ENCODE measurements around the gene APBB2.

APBB2 gene

DNA sequence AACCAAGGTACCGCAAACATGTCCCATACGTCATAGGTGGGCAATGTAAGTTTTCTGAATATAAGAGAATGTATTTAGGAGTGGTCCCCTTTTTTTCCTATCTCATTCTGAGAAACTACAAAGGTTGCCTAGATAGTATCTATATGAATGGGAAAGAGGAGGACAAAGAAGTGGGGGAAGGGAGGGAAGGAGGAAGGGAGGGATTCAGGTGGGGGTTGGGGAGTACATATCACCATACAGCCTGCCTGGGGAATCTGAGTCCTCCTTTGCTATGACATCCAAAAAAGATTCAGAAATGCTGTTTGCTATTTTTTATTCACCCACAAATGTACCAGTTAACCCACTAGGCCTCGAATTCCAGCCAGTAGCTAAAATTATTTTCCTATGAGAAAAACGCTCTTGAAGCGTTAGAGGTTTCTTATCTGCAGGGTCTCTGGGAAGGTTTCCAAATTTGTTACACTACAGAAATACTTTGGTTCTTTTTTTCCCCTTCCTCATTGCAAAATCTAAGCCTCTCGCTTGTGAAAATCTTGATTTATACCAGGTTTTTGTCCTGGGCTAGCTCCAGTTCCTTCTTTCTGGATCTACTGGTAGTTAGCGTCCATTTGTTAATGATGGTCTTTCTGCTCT, 251.7 kb downstream of the APBB2 start:
- DNase-seq: no peak

DNA sequence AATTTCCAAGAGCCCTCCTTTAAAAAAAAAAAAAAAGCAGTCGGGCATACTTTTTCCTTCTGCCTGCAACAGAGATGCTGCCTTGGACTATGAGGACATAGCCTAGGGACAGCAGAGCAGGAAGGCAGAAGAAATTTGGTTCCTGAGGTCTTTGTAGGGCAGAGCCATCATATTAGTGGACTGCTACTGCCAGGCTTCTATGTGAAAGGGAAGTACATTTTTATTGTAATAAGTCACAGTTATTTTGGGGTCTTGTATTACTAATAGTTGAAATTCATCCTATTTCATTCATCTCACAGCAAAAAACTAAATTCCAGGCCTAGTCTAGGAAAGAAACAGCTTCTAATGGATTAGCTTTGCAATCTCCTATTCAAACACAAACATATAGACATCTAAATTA, 253.4 kb downstream of the APBB2 start:
- no peak for DNase-seq

DNA sequence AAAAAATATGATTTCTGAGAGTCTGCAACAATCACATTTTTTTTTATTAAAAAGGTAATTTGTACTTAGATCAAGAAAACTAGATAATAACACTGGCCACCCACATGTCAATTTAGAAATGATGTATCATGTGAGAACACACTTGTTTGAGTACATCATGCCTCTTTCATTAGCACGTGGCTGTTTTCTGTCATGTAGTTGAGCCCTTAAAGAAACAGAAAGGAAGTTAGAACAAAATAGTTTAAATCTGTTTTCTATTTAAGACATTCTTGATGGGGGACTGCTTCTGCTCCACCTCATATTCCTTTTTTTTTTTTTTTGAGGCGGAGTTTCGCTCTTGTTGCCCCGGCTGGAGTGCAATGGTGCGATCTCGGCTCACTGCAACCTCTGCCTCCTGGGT, 257.1 kb downstream of the APBB2 start:
- DNase-seq: no peak

DNA sequence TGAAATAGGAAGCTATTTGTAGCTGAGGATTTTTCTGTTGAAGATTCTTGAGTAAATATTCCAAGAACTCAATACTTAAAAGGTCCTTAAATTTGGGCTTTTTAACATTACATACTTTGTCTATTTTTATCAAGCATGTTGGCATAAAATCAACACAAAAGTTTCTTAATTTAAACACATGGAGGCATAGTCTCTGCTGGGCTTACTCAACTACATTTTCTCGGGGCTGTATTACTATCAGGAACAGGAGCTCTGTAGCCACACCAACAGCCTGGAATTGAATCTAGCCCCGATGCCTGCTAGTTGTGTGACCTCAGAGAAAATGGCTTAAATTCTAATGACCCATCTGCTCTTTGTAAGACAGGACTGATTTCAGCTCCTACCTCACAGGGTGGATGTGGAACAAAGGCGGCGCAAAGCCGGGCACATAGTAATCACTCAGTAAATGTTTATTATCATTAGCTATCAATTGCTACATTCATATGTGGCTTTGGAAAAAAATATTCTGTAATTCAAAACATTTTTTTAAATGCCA, 257.6 kb downstream of the APBB2 start:
- DNase-seq: no peak

DNA sequence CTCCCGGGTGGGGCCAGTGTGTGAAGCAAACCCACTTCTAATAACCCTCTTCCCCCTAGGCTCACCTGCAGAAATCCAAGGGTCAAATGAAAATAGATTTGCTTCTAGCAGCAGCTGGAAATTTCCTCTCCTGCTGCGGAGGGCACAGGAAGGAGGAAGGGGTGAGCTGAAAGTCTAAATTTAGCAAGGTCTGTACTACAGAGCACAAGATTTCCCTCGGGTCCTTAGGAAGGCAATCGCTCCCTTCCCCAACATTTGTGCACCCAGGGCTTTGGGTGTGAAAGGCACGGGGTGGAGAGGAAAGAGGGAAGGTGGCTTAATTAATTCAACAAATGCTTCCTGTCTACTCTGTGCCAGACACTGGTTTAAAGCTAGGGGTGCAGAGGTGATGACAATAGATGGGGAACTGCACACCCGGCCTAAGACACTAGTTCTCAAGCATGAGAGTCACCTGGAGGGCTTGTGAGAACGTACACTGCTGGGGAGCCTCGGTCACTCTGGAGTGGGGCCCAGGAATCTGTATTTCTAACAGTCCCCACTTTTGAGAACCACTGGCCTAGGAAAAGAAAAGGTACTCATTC, 260.2 kb downstream of the APBB2 start:
- no peak for DNase-seq

DNA sequence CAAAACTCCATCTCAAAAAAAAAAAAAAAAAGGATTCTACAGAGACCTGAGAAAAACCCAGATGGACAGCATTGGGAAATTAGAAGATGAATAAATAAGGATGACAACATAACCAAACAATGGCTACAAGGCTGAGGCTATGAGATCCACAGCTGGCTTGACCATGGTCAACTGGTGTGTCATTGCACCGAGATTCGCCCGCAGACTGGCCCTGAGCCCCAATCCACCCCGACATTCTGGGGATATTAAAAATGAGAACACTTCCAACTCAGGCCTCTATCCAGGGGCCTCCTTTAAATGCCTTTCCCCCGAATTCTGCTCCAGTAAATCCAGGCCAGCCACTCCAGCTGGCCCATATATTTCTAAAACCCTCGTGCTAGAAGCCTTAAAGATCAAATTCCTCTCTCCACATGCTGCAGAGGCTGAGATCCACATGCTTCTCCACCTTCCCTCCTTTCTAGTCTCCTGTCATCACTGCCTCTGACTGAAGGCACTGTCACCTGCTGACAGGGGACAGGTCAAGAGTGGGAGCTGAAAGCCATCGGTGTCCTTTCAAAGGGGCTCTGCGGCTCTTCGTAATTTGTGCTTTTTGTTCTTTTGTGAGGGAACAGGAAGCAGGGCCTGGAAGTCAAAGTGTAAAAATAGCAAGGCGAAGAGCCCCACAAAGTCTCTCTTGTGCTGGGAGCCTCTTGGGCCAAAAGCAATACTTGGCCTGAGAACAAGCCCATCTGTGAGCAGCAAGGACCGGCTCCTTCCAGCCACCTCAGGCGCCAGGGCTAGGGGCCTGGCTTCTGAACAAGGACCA, 260.9 kb downstream of the APBB2 start:
- peak; percentile 15 for DNase-seq

DNA sequence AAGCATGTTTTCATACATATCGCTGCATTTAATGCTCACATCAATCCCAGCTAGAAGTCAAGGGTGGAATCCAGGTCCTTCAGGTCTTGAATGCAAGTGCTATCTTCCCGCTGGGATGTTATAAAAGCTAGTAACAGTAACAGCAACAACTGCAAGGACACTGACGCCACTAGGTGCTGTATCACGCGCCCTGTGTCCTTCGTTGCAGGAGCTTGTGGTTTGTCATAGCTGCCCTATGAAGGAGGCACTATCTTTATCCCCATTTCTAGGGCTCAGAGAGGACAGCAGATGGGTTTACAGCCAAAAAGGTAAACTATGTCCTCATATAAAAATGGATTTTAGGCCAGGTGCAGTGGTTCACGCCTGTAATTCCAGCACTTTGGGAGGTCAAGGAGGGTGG, 261.7 kb downstream of the APBB2 start:
- DNase-seq: no peak

DNA sequence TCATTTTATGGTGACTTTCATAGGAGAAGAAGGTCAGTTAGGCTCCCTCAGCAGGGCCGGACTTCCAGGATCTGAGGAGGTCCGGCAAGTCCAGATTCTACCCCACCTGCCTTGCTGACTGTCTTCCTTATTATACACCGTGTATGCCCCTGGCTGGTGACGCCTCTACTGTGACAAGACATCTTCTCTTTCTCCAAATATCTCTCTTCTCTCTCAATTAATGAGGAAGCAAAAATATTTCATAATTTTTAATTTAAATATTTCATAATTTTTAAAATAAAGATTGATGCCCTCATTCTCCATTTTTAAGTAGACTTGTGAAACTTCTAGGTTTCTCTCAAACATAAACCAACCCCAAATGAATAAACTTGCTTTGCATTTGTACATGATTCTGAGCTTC, 262.1 kb downstream of the APBB2 start:
- no peak for DNase-seq

DNA sequence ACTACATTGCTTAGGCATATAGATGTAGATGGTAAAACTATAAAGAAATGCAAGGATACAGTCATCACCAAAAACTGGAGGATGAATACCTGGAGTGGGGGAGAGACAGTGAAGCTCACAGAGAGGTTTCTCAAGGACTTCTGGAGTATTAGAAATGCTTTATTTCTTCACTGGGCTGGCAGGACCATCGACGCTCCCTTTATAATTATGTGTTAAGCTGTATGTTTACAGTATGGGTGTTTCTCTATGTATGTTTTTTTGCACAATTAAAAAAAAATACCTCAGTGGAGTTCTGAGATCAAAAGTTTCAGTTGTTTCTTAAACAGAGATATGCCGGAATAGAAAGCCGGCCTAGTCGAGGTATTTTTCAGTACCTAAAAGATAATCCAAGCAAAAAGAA, 263.3 kb downstream of the APBB2 start:
- DNase-seq: no peak

DNA sequence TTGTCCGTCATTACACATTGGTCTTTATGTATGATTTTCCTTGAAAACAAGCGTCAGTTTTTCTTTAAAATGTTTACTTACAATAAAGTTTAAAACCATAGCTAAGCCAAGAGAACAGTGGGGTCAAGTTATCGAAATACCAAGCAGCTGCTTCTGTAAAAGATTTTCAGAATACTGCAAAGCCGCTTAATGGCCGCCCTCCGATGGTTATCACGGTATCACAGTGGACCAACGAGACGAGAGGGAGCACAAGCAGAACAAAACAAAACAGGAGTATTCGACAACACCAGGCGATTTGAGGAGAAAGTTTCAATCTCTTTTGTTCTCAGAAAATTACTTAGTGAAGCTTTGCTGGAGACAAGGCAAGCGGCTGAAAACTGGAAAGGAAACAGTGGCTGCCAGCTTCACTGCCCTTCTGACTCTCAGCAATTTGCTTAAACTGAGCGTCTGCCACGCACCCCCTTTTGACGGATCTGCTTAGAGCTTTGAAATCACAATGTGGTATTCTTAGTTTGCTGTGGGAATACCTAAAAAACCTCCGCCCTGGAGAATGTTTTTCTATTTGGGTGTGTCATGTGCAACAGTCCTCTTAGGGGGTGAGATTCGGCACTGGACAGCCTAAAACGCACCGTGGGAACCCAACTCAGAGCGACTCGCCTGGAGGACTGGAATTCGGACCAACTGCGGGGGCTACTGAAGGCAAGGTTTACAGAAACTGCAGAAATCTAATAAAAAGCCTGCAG, 264.8 kb downstream of the APBB2 start:
- DNase-seq: no peak

DNA sequence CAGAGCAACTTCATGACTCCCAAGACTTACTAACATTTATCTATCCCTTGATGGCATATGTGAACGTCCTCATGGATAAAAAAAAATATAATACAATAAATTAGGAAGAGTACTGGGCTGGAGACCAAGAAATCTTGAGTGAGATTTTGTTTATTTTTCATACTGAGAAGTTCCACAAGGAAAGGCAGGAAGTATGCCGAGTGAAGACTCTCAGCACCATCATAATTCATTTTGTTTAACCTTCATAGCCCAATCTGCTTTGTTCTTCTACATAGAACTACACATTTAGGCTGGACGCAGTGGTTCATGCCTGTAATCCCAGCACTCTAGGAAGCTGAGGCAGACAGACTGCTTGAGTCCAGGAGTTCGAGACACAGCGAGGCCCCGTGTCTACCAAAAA, 266.3 kb downstream of the APBB2 start:
- DNase-seq: no peak

DNA sequence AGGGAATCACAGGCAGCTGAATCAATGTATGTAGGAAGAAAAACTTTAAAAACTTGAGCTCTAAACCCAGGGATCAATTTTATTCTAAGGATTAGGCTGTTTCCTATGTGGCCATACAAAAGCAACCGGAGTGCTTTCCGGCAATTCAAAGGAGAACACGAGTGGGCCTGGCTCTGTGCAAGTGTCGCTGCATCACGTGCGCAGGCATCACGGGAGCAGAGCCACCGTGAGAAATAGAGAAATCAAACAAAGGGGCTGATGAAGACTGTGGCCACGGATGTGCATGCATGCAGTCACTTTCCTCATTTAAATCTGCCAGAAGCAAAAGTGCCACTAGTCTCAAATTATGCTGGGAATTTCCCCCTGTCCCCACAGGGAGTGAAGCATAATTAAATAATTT, 267.7 kb downstream of the APBB2 start:
- no peak for DNase-seq

DNA sequence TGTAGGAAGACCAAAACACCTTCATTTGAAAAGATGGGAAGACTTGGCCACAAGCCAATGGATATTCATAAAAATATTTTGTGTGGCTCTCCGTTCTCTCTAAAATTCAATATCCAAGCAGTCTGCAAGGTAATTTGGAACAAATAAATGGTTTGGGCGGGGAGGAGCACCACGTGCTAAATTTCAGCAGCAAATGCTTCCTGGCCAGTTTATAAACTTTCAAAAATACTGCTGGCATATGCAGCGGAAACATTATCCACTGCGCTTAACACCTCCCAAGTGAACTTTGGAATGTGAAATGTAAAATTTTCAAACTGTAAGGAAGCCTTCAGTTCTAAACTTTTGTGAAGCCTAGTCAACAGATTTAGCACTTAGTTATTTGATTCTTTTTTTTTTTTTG, 273.6 kb downstream of the APBB2 start:
- no peak for DNase-seq

DNA sequence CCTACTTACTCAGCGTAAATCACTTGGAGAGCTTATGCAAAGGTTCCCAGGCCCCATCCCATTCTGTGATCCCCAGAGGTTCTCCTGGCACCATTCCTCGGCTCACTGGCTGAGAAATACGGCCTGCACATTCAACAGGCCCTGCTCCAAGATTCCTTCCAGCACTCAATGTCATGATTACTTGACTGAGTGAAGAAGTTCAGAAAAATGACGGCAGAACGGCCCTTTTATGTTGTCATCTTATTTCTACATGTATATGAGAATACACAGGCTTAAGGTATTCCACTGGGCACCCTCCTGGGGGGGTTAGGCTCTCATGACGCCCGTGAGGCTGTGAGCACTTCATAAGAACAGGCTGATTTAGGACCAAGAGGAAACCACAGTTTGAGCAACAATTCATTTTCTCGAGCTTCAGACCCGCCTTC, 274.0 kb downstream of the APBB2 start:
- DNase-seq: no peak

DNA sequence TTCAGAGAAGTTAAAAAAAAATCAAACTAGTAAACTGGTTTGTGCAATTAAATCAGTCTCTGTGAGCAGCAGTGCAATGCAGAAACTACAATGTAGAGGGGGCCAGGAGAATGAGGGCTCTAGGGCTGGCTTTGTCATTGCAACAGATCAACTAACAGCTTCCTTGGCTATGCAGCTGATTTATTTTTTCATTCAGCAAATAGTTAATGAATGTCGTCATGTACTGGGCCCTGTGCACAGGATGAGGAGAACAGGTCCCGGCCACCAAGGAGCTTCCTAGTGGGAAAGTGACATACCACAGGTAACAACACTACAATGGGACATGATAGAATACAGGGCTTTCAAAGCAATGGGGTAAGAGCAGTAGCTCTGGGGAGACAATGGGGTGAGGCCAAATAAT, 274.5 kb downstream of the APBB2 start:
- no peak for DNase-seq

DNA sequence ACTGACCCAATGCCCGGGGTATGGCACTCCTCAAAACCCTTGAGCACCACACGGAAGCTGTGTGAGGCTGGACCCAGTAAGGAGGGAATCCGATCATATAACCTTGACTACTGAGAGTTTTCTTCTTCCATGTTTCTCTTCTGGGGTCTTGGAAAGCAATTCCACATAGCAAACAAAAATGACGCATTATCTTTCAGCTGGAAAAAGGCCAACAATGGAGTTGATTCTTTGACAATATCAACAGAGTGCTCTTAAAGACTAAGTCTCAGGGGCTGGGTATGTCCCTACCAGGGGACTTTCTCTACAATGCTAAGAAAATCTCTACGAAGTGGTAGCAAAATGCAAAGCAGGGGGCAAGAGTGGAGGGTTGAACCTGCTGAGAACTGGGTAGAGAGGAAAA, 276.0 kb downstream of the APBB2 start:
- DNase-seq: no peak

DNA sequence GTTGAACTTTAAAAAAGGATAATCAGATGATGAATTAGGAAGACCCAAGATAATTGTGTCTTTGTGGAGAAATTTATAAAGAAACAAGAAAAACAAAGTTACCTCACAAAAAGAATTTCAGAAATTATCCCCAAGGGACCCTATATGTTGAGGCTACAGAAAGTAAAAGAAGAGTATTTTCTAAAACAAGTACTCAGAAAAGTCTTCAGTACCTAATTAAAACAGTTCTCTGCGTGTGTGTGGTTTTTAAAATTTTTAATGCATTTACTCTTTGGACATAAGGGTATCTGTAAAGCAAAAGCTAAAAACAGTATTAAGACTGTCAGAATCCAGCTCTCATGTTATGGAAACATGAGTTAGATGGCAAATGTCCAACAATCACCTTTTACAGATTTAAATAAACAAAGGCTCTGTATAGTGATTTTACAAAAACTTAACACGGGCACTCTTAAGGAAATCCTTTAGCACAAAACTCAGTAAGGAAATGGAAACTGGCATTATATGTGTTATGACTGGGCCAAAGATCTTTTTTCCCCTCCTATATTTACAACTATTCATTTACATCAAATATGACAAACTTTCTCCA, 277.1 kb downstream of the APBB2 start:
- no peak for DNase-seq

DNA sequence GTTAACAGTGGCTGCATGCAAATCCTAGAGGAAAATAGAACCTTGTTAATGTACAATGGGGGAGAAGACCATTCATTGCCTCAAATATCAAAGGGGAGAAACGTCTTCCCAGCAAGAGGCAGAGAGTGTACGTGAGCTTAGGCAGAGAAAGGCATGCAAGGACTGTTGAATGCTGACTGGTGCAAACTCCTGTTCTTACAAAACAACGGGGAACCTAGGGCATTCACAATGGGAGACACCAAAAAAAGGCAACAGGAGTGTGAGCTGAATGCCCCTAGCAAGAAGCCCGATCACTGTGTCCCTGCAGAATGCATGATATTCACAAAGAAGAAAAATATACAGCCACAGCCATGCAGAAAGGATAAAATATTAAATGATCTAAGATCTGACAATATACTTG, 279.7 kb downstream of the APBB2 start:
- no peak for DNase-seq

DNA sequence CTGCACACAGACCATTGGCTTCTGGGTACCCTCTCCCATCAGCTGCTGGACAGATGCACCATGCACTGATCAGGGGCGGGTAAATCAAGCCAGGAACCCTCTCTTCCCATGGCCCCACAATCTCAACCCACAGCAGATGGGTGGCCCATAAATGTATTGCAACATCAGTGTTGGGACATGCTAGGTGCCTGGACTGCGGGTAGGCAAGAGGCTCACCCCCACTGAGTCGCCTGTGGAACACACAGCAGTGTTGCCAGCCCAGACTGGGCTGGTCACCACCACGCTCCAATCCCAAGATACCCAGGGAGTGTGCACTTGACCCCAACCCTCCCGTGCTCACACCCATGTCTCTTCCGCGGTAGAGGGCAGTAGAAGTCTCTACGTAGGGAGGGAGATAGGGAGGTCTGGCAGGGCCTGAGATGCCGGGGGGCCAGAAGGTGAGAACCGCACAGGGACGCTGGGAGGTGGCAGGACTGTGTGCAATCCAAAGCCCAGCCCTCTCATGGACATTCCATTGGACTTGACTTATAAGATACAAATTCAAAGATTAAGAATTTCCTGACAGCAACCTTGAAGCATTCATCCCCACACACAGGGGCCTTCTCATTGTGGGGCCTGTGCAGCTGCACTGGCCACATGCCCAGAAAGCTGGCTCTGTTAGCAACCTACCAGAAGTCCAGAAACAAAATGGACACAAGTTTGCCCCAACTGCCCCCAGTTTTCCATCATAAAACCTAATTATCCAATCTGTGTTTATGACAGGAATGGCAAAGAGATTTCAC, 280.9 kb downstream of the APBB2 start:
- no peak for DNase-seq

DNA sequence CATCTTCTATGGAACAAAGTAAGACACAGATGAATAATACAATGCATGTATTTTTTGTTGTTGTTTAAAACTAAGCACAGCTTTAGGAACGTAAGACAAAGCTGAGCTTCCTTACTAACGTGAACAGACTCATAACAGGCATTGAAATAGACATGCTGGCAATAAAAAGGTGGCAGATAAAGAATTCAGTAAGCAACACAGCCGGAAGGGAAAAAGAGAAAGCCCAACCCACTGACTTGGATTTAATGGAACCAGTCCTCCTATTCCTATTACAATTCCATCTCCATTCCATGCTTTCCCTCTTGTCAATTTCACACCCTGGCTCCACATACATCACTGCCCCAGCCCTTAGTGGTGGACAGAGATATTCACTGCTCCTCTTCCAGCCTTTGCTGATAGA, 282.5 kb downstream of the APBB2 start:
- DNase-seq: no peak

DNA sequence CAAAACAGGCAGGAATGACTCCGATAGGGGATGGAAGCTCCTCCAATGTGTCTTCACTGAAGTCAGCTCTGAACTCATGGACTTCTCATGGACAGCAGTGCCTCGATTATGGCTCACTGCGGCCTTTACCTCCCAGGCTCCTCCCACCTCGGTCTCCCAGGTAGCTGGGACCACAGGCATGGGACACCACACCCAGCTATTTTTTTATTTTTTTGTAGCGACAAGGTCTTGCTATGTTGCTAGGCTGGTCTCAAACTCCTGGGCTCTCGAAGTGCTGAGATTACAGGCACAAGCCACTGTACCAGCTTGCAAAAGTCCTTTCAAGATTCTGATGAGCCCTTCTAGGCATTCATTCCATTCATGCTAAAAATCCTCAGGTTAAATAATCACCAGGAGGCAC, 283.1 kb downstream of the APBB2 start:
- DNase-seq: no peak

DNA sequence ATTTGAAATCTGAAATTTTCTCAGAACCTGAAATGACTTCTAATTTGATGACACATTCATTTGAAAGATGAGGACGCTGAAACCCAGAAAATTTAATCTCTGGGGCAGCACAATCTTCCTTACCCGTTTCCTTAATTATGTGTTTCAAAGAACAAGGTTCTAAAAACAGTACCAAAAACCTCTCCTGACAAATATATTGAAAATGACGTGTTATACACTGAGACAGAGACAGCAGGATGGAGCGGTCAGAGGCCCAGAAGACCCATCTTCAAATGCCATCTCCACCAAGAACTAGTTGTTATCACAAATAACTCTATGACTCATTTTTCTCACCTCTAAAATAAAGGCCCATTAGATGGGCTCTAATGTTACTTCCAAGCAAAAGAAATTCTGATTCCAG, 287.3 kb downstream of the APBB2 start:
- DNase-seq: no peak

All from eye (tissue), 1 donor.